ENCODE results near the gene ADAMTS2. TPM values are rescaled to one million over a fixed set of nuclear protein-coding genes. Genes with fewer than 3 reads are reported as not detected.

ADAMTS2 gene
- total RNA-seq, 1 donor from 2014 or later, result 18.8 TPM

DNA sequence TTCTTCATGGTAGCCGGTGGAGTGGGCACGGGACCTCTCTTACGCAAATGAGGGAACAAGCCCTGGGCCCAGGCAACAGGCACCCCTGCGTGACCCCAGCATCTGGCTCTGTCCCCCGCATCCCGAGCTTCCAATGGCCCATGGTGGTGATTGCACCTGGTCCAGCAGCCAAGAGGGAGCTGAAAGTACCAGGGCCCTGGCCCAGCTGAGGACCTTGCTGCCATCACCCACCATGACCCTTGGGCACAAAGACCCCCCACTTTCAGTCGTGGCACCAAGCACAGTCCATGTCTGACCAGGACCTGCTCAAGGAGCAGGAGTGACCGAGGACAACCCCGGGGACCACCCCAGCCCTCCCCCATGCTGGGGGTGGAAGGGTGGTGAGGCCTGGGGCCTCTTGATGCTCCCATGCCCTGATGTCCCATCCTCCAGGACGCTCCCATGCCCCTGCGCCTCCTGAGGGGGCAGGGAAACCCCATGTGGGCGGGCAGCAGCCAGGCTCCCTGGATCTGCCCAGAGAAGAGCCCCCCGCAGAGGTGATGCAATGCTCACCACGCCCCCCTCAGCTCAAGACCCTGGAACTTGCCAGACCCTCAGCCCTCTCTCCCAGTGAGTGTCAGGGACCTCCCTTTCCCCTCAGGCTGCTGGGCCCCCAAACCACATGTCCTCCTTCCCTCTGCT lies 123.9 kb downstream of the ADAMTS2 start:
- Mint-ChIP-seq H3K27me3 (ENCODE audit: low read depth, unreplicated experiment) (no peaks in the 10 kb centered on the region), H3K9me3 (ENCODE audit: unreplicated experiment) (peaks cover 23% of the 10 kb centered on the region), H3K36me3 (ENCODE audit: low read depth, unreplicated experiment) (peaks cover 21% of the 10 kb centered on the region), H3K4me1 (ENCODE audit: low read depth, unreplicated experiment) (peaks cover 5% of the 10 kb centered on the region), H3K27ac (ENCODE audit: unreplicated experiment) (no peak overlapping the region), H3K4me3 (ENCODE audit: unreplicated experiment) (no peak overlapping the region)
- H3K4me1 ChIP-seq (ENCODE audit: insufficient read depth, low read length), result no peaks in the 10 kb centered on the region
- H3K4me2 ChIP-seq (ENCODE audit: low read length), result no peak overlapping the region
- H3K27ac ChIP-seq (ENCODE audit: low read depth, low read length), result no peak overlapping the region
- no peaks in the 10 kb centered on the region for H3K79me2 ChIP-seq (ENCODE audit: insufficient read depth, low read length)
- H3K9me3 ChIP-seq (ENCODE audit: insufficient read depth, low read depth, low read length), result peaks cover 2% of the 10 kb centered on the region
- H3K9ac ChIP-seq (ENCODE audit: low read length), result no peak overlapping the region
- H3K4me3 ChIP-seq (ENCODE audit: insufficient read depth, low read depth, low read length), result no peak overlapping the region
- no peaks in the 10 kb centered on the region for H3K27me3 ChIP-seq (ENCODE audit: insufficient read depth, low read length)
- no peak overlapping the region for H2AFZ ChIP-seq (ENCODE audit: low read depth, low read length)
- DNase-seq (ENCODE audit: low read depth) (no peak), FAIRE-seq (no peak)
- TF ChIP-seq EZH2 (IDR thresholded peaks at IDR 0.05; ENCODE audit: insufficient read depth, low read length), result no peak
- TF ChIP-seq, protein P1, sequence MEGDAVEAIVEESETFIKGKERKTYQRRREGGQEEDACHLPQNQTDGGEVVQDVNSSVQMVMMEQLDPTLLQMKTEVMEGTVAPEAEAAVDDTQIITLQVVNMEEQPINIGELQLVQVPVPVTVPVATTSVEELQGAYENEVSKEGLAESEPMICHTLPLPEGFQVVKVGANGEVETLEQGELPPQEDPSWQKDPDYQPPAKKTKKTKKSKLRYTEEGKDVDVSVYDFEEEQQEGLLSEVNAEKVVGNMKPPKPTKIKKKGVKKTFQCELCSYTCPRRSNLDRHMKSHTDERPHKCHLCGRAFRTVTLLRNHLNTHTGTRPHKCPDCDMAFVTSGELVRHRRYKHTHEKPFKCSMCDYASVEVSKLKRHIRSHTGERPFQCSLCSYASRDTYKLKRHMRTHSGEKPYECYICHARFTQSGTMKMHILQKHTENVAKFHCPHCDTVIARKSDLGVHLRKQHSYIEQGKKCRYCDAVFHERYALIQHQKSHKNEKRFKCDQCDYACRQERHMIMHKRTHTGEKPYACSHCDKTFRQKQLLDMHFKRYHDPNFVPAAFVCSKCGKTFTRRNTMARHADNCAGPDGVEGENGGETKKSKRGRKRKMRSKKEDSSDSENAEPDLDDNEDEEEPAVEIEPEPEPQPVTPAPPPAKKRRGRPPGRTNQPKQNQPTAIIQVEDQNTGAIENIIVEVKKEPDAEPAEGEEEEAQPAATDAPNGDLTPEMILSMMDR (IDR thresholded peaks at IDR 0.05; ENCODE audit: insufficient read depth, low read depth, low read length), result no peak
- H3K36me3 ChIP-seq (ENCODE audit: insufficient read depth, low read length), result no peaks in the 10 kb centered on the region
- no peaks in the 10 kb centered on the region for H4K20me1 ChIP-seq (ENCODE audit: insufficient read depth, low read length)

DNA sequence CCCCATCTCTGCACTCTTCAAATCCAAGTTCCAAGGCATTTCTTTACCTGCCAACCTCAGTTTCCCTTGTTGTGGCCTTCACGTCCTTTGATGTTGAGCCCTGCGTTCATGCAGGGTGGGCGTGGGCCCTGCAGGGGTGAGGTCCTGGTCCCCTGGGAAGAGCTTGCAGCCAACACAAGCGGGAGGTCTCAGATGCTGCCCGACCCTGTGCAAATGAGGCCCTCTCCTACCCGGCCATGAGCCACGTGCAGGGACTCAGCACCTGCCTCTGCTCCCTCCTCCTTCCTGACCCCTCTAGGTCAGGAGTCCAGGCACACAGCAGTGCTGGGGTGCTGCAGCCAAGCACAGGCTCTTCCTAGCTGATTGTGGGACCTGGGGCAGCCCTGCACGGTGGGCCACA lies 124.5 kb downstream of the ADAMTS2 start:
- Histone ChIP-seq H3K79me2 (ENCODE audit: insufficient read depth, low read length) (no peaks in the 10 kb centered on the region), H3K9ac (ENCODE audit: low read length) (no peak overlapping the region), H2AFZ (ENCODE audit: low read depth, low read length) (no peak overlapping the region), H3K4me1 (ENCODE audit: insufficient read depth, low read length) (no peaks in the 10 kb centered on the region), H3K36me3 (ENCODE audit: insufficient read depth, low read length) (no peaks in the 10 kb centered on the region), H3K27me3 (ENCODE audit: insufficient read depth, low read length) (no peaks in the 10 kb centered on the region), H3K4me3 (ENCODE audit: insufficient read depth, low read depth, low read length) (no peak overlapping the region), H3K4me2 (ENCODE audit: low read length) (no peak overlapping the region), H4K20me1 (ENCODE audit: insufficient read depth, low read length) (no peaks in the 10 kb centered on the region), H3K27ac (ENCODE audit: low read depth, low read length) (no peak overlapping the region), H3K9me3 (ENCODE audit: insufficient read depth, low read depth, low read length) (peaks cover 2% of the 10 kb centered on the region)
- Mint-ChIP-seq H3K4me3 (ENCODE audit: unreplicated experiment) (no peak overlapping the region), H3K27ac (ENCODE audit: unreplicated experiment) (no peak overlapping the region), H3K36me3 (ENCODE audit: low read depth, unreplicated experiment) (peaks cover 21% of the 10 kb centered on the region), H3K27me3 (ENCODE audit: low read depth, unreplicated experiment) (no peaks in the 10 kb centered on the region), H3K4me1 (ENCODE audit: low read depth, unreplicated experiment) (peaks cover 7% of the 10 kb centered on the region), H3K9me3 (ENCODE audit: unreplicated experiment) (peaks cover 25% of the 10 kb centered on the region)
- DNase-seq (ENCODE audit: low read depth), result no peak
- FAIRE-seq, result no peak
- no peak for TF ChIP-seq EZH2 (IDR thresholded peaks at IDR 0.05; ENCODE audit: insufficient read depth, low read length)
- TF ChIP-seq, protein P1 (IDR thresholded peaks at IDR 0.05; ENCODE audit: insufficient read depth, low read depth, low read length), result no peak

Measured in astrocyte (in vitro differentiated cells and primary cell).